NCI-H1092 treated with DMSO at 0.1 percent for 48 hours (cell line): Measurements from ENCODE around the gene KRTAP3-2.

Experiments used
- DNase-seq: peaks from one replicate; lab custom pipeline; 2025; lab: John Stamatoyannopoulos, UW

Gene KRTAP3-2

DNA sequence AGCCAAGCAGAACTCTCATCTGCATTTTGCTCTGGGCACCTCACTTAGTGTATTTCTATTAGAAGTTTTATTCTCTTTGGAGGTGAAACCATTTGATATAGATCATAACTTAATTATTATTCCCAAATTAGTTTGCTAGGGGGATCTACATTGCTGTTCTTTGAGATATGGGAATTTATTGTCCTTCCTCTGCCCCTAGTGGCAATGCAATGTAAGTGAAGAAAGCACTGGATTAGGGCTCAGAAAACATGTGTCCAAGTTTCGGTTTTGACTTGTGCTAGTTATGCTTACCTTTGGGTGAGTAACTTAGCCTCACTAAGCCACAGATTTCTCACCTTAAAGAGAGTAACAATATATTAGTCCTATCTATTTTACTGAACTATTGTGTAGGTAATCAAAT, 35.9 kb downstream of the KRTAP3-2 start:
- no peak for DNase-seq

DNA sequence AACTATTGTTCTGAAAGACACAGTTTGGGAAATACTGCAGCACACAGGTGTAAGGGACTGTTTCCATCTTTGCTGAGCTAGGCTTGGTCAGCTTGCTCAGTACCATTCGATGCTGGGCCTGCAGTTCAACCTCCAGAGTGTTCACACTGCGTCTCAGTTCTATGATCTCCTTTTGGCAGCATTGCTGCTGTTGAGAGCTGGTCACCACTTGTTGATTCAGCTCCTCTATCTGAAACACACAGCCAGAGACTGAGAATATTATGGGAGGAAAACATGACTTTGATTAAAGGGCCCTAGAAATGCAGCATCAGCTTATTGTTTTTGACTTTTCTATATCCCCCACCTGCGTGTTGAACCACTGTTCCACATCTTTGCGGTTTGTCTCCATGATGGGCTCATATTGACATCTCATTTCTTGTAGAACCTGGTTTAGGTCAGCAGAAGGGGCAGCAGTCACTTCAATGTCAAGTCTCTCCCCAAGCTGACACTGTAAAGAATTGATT, 37.6 kb downstream of the KRTAP3-2 start:
- DNase-seq = no peak

DNA sequence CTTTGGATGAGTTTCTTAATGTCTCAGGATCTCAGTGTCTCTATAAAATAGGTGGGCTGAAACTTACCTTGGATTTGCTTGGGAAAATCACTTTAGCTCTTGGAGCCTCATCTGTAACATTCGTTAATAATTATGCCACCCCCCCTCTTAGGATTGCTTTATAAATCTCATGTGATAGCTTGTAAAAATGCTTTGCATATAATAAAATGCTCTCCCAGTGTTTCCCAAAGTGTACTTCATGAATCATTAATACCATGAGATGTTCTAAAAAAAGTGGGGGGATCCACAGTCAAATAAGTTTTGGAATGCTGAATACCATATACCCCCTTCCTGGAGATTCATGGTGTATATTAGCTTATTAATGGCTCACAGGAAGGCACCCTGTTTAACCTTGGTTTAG, 38.1 kb downstream of the KRTAP3-2 start:
- DNase-seq = no peak

DNA sequence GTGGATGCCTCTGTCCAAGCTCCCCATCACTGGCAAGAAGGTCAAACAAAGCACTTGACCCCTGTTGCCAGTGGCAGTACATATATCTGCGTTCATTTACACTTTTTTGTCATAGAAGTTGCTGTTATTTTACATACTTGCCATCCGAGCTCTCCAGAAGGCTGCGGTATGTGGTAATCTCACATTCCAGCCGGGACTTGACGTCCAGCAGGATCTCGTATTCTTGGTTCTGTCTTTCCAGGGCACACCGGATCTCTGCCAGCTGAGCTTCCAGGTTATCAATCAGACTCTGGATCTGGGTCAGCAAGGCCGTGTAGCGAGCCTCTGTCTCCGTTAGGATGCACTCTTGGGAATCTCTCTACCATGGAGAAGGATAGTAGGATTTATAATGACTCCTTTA, 39.6 kb downstream of the KRTAP3-2 start:
- DNase-seq = no peak

DNA sequence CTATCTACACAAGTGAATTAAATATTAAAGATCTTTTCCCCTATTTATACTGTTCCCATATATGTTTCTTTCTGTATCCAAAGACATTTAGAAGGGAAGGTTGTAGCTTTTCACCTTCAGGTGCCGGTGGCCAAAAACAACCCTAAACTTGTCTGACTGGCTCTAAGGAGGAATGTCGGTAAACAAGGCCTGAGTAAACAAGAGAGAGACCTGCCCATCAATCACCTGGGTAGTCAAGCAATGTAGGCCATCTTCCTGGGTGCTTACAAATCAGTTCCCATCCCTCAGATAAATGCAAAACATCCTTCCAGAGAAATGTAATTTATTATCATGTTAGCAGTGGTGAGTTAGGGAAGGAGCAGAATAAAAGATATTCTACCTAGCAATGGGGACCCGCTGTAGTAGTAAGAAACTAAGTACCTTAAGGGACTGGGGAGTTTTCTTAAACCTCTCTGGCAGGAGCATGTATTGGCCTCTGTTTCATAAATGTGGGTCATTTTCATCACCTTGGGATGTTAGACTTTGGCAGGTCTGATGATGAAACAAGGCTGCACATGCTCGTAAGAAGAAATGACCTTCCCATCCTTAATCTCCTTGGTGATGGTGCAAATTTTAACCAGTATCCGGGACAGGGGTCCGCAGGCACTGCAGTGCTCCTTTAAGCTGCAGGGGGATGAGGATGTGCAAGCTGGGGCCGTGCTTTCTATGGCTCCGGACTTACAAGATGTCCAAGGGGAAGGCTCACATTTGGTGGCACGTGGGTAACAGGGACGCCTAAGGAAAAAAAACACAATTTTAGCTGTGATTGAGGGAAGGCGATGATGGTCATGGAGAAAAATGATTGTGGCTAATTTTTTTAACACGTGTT, 41.4 kb downstream of the KRTAP3-2 start:
- DNase-seq = no peak

DNA sequence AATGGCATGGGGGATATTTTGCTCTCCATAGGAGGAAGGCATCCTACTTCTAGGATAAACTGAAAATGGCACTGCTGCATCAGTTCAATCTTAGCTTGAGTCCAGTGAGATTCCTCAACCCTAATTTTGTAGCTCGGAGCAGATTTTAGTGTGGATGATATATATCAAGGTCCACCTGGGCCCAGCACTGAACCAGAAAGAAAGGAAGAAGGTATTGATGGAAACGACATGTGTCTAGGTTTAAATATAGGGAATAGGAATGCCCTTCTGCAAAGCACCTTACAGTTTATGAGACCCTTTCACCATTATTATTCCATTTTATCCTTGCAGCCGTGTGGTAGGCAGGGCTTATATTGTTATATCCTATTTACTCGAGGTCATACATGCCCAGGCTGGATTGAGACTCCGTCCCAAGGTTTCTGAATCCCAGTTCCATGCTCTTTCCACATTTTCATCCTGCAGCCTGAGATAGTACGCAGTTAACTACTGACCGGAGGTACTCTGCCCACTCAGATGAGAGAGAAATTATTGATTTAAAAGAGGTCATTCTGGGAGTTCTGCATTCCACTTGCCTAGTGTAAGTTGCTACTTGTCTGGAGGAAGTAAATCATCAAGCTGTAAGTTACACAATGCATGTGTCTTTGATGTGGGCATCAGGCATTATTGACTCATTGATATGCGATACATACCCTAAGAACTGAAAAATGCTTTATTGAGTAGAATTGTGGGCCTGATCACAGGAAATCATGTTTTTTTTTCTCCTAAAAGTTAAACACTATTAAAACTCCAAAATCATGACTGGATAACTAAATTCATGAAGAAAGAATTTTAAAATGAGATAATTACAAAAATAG, 43.1 kb downstream of the KRTAP3-2 start:
- DNase-seq = no peak

DNA sequence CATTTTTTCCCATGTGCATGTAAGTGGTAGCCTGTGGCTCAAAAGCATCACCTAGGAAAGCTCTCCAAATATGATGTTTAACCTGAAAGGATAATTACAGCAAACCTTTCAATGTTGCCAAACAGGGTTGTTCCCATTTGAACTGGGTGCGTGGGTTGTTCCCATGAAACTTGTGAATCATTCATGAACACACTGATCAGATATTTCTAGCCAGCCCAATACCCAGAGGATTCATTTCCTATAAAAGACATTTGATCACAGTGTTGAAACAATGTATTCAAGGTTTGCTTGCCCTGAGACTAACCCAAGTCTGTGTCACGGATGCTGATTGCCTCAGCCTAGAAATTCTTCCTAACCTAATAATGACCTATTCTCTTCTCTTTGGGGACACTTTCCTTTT, 45.8 kb downstream of the KRTAP3-2 start:
- DNase-seq = no peak

DNA sequence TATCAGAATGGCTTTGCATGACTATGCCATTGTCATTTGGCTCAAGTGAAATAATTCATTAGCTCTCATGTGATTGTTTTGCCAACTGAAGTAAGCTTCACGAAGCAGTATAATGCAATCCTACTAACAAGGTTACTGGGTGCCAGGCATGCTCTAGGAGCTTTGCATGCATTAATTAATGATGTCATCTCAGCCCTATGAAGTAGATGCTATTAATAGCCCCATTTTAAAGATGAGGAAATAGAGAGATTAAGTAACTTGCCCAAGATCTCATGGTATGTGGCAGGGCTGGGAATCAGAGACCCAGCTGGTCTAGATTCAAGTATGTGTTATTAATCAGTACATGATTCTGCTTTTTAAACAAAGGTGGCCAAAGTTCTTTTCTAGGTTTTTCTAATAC, 47.0 kb downstream of the KRTAP3-2 start:
- no peak for DNase-seq

DNA sequence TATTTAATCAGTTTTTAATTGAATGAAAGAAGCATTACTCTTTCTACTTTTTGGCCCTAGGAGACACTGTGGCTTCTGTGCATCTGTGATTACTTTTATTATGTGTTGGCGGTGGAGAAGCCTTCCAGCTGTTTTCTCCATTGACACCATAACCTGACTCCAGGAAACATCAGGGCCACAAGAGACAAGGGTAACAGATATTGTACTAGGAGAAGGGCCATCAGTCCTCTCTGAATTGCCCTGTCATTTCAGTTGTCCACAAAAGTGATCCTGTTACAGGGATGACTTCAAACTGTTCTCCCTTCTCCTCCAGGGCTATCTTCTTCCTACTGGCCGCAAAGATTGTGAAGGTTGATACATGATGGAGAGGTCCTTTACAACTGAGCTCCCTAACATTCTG, 47.6 kb downstream of the KRTAP3-2 start:
- DNase-seq = no peak

DNA sequence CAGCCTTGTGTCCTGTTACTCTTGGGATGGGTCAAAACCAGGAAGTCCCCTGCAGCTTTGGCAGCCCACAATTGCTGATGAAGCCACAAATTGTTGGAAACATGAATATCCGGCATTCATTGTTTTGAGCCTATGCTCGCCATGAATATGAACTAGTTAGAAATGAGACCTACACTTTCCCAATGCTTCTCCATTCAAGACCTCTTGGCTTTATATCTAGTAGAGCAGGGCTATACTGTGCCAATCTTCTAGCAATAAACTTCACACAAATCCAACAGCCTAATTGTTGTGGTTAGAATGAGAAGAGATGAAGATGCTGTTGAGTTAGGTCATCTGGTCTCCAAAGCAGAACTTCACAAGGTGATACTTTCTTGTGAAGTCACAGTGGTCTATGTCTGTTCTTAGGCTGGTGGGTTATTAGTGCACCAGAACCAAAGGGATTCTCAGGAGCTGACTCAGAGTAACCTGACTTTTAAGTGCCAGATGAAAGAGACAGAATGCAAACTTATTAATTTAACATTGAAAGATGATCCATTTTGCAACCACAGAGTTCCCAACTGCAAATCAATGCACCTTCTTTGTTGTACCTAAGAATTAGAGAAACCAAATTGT, 48.6 kb downstream of the KRTAP3-2 start:
- no peak for DNase-seq

DNA sequence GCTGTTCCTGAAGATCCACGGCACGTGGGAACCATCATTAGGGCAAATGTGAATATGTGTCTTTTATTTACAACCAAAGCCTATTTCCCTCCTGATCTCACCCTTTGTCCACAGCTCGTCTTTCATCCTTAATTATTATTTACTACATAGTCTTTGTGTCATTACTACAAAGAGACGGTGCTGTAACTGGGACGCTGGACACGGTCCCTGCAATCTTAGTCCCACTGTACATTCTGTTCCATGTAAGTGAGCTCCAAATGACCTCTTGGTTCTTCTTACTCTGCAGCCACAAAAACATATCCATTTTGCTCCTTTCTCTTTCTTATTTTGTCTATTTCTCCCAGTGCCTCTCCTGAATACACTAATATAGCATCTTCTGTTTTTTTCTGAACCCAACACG, 49.5 kb downstream of the KRTAP3-2 start:
- no peak for DNase-seq

DNA sequence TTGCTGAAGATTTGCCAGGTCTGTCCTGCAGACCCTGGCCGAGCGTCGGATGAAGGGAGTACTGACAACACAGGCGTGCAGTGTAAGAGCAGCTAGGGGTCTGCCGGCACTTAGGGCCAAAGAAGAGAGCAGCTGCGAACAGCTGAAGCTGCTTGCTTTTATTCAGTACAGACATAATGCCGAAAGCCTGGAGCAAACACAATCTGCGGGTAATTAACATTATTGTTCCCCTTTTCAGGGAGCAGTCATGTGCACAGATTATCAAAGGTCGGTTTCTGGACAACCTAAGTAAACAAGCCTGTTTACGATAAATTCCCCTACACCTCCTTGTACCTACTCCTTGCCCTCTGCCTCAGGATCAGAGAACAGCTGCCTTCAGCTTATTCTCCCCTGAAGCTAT, 50.3 kb downstream of the KRTAP3-2 start:
- no peak for DNase-seq
